Measurements from ENCODE around the gene TFF3.

DNA sequence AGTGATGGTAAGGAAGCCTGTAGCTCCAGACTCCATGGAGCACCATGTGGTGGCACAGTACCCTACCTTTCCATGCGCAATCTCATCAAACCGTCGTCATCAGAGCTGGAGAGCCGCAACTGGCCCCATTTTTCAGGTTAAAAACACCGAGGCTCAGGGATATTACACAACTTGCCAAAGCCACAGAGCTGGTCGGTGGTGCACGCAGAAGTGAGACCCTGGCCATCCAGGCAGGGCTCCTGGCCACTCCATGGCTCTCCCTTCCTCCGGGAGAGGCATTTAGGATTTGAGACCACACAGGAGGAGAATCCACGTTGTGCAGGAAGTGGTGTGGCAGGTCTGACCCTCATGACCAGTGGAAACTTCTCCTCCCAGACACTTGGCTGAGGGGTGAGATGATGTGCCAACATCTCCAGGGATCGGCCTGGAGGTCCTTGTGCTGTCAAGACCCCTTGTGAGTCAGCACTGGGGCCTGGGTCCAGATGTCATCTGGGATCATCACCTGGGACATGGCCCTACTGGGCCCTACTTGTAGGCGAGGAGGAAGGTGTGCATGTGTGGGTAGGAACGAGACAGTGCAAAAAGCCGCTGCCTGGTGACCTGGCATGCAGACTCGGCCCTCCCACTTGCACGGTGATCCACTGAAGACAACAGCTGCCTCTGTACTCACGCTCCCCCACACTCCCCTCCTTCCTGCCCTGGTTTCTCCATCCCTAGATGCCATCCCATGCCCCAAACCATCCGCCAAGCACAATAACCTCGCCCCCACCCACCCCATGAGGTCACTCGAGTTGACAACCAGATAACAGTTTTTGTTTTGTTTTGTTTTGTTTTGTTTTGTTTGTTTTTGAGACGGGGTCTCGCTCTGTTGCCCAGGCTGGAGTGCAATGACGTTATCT, 10.4 kb downstream of the TFF3 start:
- TF ChIP-seq POLR2AphosphoS5 (IDR thresholded peaks at IDR 0.05; ENCODE audit: low read depth, low read length), result no peak
- TF ChIP-seq, protein P1, sequence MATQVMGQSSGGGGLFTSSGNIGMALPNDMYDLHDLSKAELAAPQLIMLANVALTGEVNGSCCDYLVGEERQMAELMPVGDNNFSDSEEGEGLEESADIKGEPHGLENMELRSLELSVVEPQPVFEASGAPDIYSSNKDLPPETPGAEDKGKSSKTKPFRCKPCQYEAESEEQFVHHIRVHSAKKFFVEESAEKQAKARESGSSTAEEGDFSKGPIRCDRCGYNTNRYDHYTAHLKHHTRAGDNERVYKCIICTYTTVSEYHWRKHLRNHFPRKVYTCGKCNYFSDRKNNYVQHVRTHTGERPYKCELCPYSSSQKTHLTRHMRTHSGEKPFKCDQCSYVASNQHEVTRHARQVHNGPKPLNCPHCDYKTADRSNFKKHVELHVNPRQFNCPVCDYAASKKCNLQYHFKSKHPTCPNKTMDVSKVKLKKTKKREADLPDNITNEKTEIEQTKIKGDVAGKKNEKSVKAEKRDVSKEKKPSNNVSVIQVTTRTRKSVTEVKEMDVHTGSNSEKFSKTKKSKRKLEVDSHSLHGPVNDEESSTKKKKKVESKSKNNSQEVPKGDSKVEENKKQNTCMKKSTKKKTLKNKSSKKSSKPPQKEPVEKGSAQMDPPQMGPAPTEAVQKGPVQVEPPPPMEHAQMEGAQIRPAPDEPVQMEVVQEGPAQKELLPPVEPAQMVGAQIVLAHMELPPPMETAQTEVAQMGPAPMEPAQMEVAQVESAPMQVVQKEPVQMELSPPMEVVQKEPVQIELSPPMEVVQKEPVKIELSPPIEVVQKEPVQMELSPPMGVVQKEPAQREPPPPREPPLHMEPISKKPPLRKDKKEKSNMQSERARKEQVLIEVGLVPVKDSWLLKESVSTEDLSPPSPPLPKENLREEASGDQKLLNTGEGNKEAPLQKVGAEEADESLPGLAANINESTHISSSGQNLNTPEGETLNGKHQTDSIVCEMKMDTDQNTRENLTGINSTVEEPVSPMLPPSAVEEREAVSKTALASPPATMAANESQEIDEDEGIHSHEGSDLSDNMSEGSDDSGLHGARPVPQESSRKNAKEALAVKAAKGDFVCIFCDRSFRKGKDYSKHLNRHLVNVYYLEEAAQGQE (IDR thresholded peaks at IDR 0.05; ENCODE audit: insufficient read depth in 1 of 2, low read depth in 2 of 2, low read length in 2 of 2), result no peak
- no peak for TF ChIP-seq TAF1 (IDR thresholded peaks at IDR 0.05; ENCODE audit: borderline replicate concordance, insufficient read depth, low read length)

Measured in PFSK-1 (cell line).